ENCODE measurements around the gene IMMP2L.

IMMP2L gene

GRCh38 chr7:111358915-111359314, 203.4 kb downstream of the IMMP2L start:
- no peak overlapping the region for H3K27ac ChIP-seq (ENCODE audit: insufficient read depth, low read depth, low read length, poor library complexity, severe bottlenecking)
- H3K27me3 ChIP-seq (ENCODE audit: control insufficient read depth, insufficient read depth, low read length, poor library complexity, severe bottlenecking), result no peaks in the 10 kb centered on the region
- no peaks in the 10 kb centered on the region for H3K9me3 ChIP-seq (ENCODE audit: control insufficient read depth, low read length)
- 92 to 94% methylated on average over 4 of the region's 4 CpGs for WGBS, 2 experiments
- H3K4me1 ChIP-seq (ENCODE audit: control insufficient read depth, insufficient read depth, low read length), result no peaks in the 10 kb centered on the region
- no peaks in the 10 kb centered on the region for H3K36me3 ChIP-seq (ENCODE audit: control insufficient read depth, insufficient read depth, low read length)
- no peak overlapping the region for H3K4me3 ChIP-seq (ENCODE audit: insufficient read depth, low read depth, low read length)

DNA sequence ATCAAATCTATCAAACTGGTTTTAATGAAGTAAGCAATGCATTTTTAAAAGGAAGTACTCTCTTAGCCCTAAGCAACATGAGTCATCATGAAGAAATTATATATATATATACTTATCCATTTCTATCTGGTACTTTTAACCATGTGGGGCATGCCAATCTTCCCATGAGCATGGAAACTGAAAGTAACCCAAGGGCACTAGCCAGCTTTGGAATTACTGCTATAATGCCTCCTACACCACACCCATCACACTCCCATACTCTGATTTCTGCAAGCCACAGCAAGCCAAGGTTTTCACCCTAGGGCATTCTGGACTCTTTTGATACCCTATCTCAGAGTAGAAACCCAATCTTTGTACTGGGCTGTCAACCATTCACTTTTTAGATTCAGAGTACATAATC, 204.6 kb downstream of the IMMP2L start:
- Histone ChIP-seq H3K36me3 (ENCODE audit: control insufficient read depth, insufficient read depth, low read length) (no peaks in the 10 kb centered on the region), H3K4me3 (ENCODE audit: insufficient read depth, low read depth, low read length) (no peak overlapping the region), H3K27me3 (ENCODE audit: control insufficient read depth, insufficient read depth, low read length, poor library complexity, severe bottlenecking) (no peaks in the 10 kb centered on the region), H3K27ac (ENCODE audit: insufficient read depth, low read depth, low read length, poor library complexity, severe bottlenecking) (no peak overlapping the region), H3K9me3 (ENCODE audit: control insufficient read depth, low read length) (no peaks in the 10 kb centered on the region), H3K4me1 (ENCODE audit: control insufficient read depth, insufficient read depth, low read length) (no peaks in the 10 kb centered on the region)

GRCh38 chr7:111356941-111357340, 205.4 kb downstream of the IMMP2L start:
- H3K9me3 ChIP-seq (ENCODE audit: control insufficient read depth, low read length), result no peaks in the 10 kb centered on the region
- no peaks in the 10 kb centered on the region for H3K36me3 ChIP-seq (ENCODE audit: control insufficient read depth, insufficient read depth, low read length)
- no peak overlapping the region for H3K27ac ChIP-seq (ENCODE audit: insufficient read depth, low read depth, low read length, poor library complexity, severe bottlenecking)
- no peaks in the 10 kb centered on the region for H3K4me1 ChIP-seq (ENCODE audit: control insufficient read depth, insufficient read depth, low read length)
- WGBS, 2 experiments, result 94 to 97% methylated on average over 3 of the region's 3 CpGs
- no peak overlapping the region for H3K4me3 ChIP-seq (ENCODE audit: insufficient read depth, low read depth, low read length)
- no peaks in the 10 kb centered on the region for H3K27me3 ChIP-seq (ENCODE audit: control insufficient read depth, insufficient read depth, low read length, poor library complexity, severe bottlenecking)

GRCh38 chr7:111352319-111352718, 210.0 kb downstream of the IMMP2L start:
- 97 to 100% methylated on average over 1 of the region's 1 CpG for WGBS, 2 experiments
- H3K36me3 ChIP-seq (ENCODE audit: control insufficient read depth, insufficient read depth, low read length), result no peaks in the 10 kb centered on the region

GRCh38 chr7:111346219-111346618, 216.1 kb downstream of the IMMP2L start:
- no peaks in the 10 kb centered on the region for H3K27me3 ChIP-seq (ENCODE audit: control insufficient read depth, insufficient read depth, low read length, poor library complexity, severe bottlenecking)
- H3K4me1 ChIP-seq (ENCODE audit: control insufficient read depth, insufficient read depth, low read length), result no peaks in the 10 kb centered on the region
- H3K9me3 ChIP-seq (ENCODE audit: control insufficient read depth, low read length), result no peaks in the 10 kb centered on the region
- H3K36me3 ChIP-seq (ENCODE audit: control insufficient read depth, insufficient read depth, low read length), result no peaks in the 10 kb centered on the region
- H3K27ac ChIP-seq (ENCODE audit: insufficient read depth, low read depth, low read length, poor library complexity, severe bottlenecking), result no peak overlapping the region
- no peak overlapping the region for H3K4me3 ChIP-seq (ENCODE audit: insufficient read depth, low read depth, low read length)

More at GRCh38 chr7:111352319-111352718, 210.0 kb downstream of the IMMP2L start:
- no peaks in the 10 kb centered on the region for H3K9me3 ChIP-seq (ENCODE audit: control insufficient read depth, low read length)
- no peak overlapping the region for H3K4me3 ChIP-seq (ENCODE audit: insufficient read depth, low read depth, low read length)
- no peaks in the 10 kb centered on the region for H3K27me3 ChIP-seq (ENCODE audit: control insufficient read depth, insufficient read depth, low read length, poor library complexity, severe bottlenecking)
- no peak overlapping the region for H3K27ac ChIP-seq (ENCODE audit: insufficient read depth, low read depth, low read length, poor library complexity, severe bottlenecking)
- H3K4me1 ChIP-seq (ENCODE audit: control insufficient read depth, insufficient read depth, low read length), result no peaks in the 10 kb centered on the region

DNA sequence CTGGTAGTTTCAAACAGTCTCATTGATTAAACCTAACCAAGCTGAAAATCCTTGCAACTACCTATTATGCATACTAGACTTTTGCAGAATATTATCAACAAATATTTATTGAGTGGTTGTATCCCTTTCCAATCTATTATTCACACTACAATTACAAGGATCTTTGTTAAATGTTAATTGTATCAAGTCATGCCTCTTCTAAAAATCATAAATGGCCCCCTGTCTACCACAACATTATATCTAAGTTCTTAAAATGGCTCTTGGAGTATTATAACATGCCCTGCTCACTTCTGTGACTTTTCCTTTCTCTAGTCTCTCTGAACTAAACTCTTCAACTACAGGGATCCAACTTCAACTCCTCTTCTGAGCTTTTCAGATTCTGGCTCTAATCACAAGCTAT, 219.3 kb downstream of the IMMP2L start:
- H3K27me3 ChIP-seq (ENCODE audit: control insufficient read depth, insufficient read depth, low read length, poor library complexity, severe bottlenecking), result no peaks in the 10 kb centered on the region
- no peaks in the 10 kb centered on the region for H3K36me3 ChIP-seq (ENCODE audit: control insufficient read depth, insufficient read depth, low read length)
- H3K4me3 ChIP-seq (ENCODE audit: insufficient read depth, low read depth, low read length), result no peak overlapping the region
- no peaks in the 10 kb centered on the region for H3K9me3 ChIP-seq (ENCODE audit: control insufficient read depth, low read length)
- H3K27ac ChIP-seq (ENCODE audit: insufficient read depth, low read depth, low read length, poor library complexity, severe bottlenecking), result no peak overlapping the region
- H3K4me1 ChIP-seq (ENCODE audit: control insufficient read depth, insufficient read depth, low read length), result no peaks in the 10 kb centered on the region

DNA sequence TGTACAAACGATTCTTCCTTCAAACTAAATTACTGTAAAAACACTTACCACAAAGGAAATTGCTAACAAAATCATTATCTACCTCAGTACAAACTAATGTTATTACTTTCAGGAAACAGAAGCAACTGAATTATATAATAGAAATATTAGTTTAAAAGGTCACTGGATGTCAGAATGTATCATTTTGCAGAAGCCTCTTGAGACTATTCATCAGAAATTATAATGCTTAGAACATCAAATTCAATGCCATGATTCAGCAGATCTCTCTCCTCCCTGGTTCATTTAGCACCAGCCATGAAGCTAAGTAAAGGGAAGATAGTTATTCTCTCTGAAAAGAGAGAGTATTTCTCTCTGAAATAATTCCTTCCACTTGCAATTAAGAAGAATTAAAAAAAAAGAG, 223.3 kb downstream of the IMMP2L start:
- Histone ChIP-seq H3K36me3 (ENCODE audit: control insufficient read depth, insufficient read depth, low read length) (no peaks in the 10 kb centered on the region), H3K4me3 (ENCODE audit: insufficient read depth, low read depth, low read length) (no peak overlapping the region), H3K27ac (ENCODE audit: insufficient read depth, low read depth, low read length, poor library complexity, severe bottlenecking) (no peak overlapping the region), H3K9me3 (ENCODE audit: control insufficient read depth, low read length) (no peaks in the 10 kb centered on the region), H3K4me1 (ENCODE audit: control insufficient read depth, insufficient read depth, low read length) (no peaks in the 10 kb centered on the region), H3K27me3 (ENCODE audit: control insufficient read depth, insufficient read depth, low read length, poor library complexity, severe bottlenecking) (no peaks in the 10 kb centered on the region)
- 86 to 90% methylated on average over 1 of the region's 1 CpG for WGBS, 2 experiments

GRCh38 chr7:111333010-111333409, 229.3 kb downstream of the IMMP2L start:
- no peaks in the 10 kb centered on the region for H3K4me1 ChIP-seq (ENCODE audit: control insufficient read depth, insufficient read depth, low read length)
- no peak overlapping the region for H3K4me3 ChIP-seq (ENCODE audit: insufficient read depth, low read depth, low read length)
- no peaks in the 10 kb centered on the region for H3K27me3 ChIP-seq (ENCODE audit: control insufficient read depth, insufficient read depth, low read length, poor library complexity, severe bottlenecking)
- no peak overlapping the region for H3K27ac ChIP-seq (ENCODE audit: insufficient read depth, low read depth, low read length, poor library complexity, severe bottlenecking)
- no peaks in the 10 kb centered on the region for H3K9me3 ChIP-seq (ENCODE audit: control insufficient read depth, low read length)
- no peaks in the 10 kb centered on the region for H3K36me3 ChIP-seq (ENCODE audit: control insufficient read depth, insufficient read depth, low read length)
- 86 to 93% methylated on average over 1 of the region's 1 CpG for WGBS, 2 experiments

DNA sequence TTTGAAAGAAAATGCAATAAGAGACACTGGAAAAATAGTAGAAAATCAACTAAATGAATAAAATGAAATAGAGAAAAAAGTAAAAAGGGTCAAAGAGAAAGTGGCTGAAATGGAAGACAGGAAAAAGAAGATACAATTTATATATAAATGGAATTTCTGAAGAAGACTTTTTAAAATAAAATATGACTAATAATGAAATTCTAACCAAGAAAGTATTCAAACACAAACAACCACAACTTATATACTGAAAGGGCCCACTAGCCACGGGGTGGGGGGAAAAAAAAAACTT, 232.1 kb downstream of the IMMP2L start:
- Histone ChIP-seq H3K27ac (ENCODE audit: insufficient read depth, low read depth, low read length, poor library complexity, severe bottlenecking) (no peak overlapping the region), H3K4me3 (ENCODE audit: insufficient read depth, low read depth, low read length) (no peak overlapping the region), H3K27me3 (ENCODE audit: control insufficient read depth, insufficient read depth, low read length, poor library complexity, severe bottlenecking) (no peaks in the 10 kb centered on the region), H3K36me3 (ENCODE audit: control insufficient read depth, insufficient read depth, low read length) (no peaks in the 10 kb centered on the region), H3K4me1 (ENCODE audit: control insufficient read depth, insufficient read depth, low read length) (no peaks in the 10 kb centered on the region), H3K9me3 (ENCODE audit: control insufficient read depth, low read length) (no peaks in the 10 kb centered on the region)
- WGBS, 2 experiments, result no CpG with 5 or more reads among the region's 1 CpG

- Histone ChIP-seq H3K36me3 (ENCODE audit: control insufficient read depth, insufficient read depth, low read length) (no peaks in the 10 kb centered on the region), H3K4me1 (ENCODE audit: control insufficient read depth, insufficient read depth, low read length) (no peaks in the 10 kb centered on the region), H3K27me3 (ENCODE audit: control insufficient read depth, insufficient read depth, low read length, poor library complexity, severe bottlenecking) (no peaks in the 10 kb centered on the region), H3K4me3 (ENCODE audit: insufficient read depth, low read depth, low read length) (no peak overlapping the region), H3K27ac (ENCODE audit: insufficient read depth, low read depth, low read length, poor library complexity, severe bottlenecking) (no peak overlapping the region), H3K9me3 (ENCODE audit: control insufficient read depth, low read length) (no peaks in the 10 kb centered on the region)
- 91 to 93% methylated on average over 3 to 5 of the region's 5 CpGs for WGBS, 2 experiments
Observed at GRCh38 chr7:111329367-111330234, 232.7 kb downstream of the IMMP2L start.

- 93 to 100% methylated on average over 2 of the region's 2 CpGs for WGBS, 2 experiments
- H3K36me3 ChIP-seq (ENCODE audit: control insufficient read depth, insufficient read depth, low read length), result no peaks in the 10 kb centered on the region
- no peak overlapping the region for H3K27ac ChIP-seq (ENCODE audit: insufficient read depth, low read depth, low read length, poor library complexity, severe bottlenecking)
- no peaks in the 10 kb centered on the region for H3K4me1 ChIP-seq (ENCODE audit: control insufficient read depth, insufficient read depth, low read length)
- no peaks in the 10 kb centered on the region for H3K9me3 ChIP-seq (ENCODE audit: control insufficient read depth, low read length)
- H3K4me3 ChIP-seq (ENCODE audit: insufficient read depth, low read depth, low read length), result no peak overlapping the region
- no peaks in the 10 kb centered on the region for H3K27me3 ChIP-seq (ENCODE audit: control insufficient read depth, insufficient read depth, low read length, poor library complexity, severe bottlenecking)
Observed at GRCh38 chr7:111328487-111328886, 233.8 kb downstream of the IMMP2L start.
